Esophagus squamous epithelium (tissue), 5 donors: ENCODE data around the gene BAIAP2. TPM values are rescaled to one million over a fixed set of nuclear protein-coding genes. Genes with fewer than 3 reads are reported as not detected.

Experiments
- DNase-seq: peaks from one replicate; lab custom pipeline; 2025; lab: John Stamatoyannopoulos, UW
- H3K27ac ChIP-seq, 4 donors: fragments of 200-600 bp; sonication (generic); one replicate each; pipeline ENCODE4 v1.5.1; 2016 to 2019; ENCODE audit warnings: mild to moderate bottlenecking in 1 of 4
- H3K27me3 ChIP-seq, 4 donors: fragments of 200-600 bp; sonication (generic); 1 replicate in 3 of 4; 2 replicates in 1 of 4; pipeline versions ENCODE4 v1.5.1 to v1.6.0; 2017 to 2021; ENCODE audit warnings: antibody characterized with exemption in 1 of 4
- H3K36me3 ChIP-seq, 3 donors: fragments of 200-600 bp; sonication (generic); one replicate each; pipeline ENCODE4 v1.5.1; 2016 to 2019
- H3K4me1 ChIP-seq, 3 donors: fragments of 200-600 bp; sonication (generic); one replicate each; pipeline ENCODE4 v1.5.1; 2017 to 2019
- H3K4me3 ChIP-seq, 4 donors: fragments of 200-600 bp; sonication (generic); 1 replicate in 3 of 4; 2 replicates in 1 of 4; pipeline ENCODE4 v1.5.1; 2016 to 2019; ENCODE audit warnings: mild to moderate bottlenecking in 2 of 4, moderate library complexity in 1 of 4
- H3K9me3 ChIP-seq, 3 donors: fragments of 200-600 bp; sonication (generic); one replicate each; pipeline ENCODE4 v1.5.1; 2016 to 2019
- POLR2A ChIP-seq, 4 donors: fragments of 450-650 bp; IDR thresholded peaks; one replicate each; pipeline ENCODE4 v1.6.1; 2017; ENCODE audit warnings: antibody characterized with exemption in 4 of 4, mild to moderate bottlenecking in 4 of 4, moderate library complexity in 3 of 4
- WGBS, 2 donors: methylation state at CpG; one replicate each; pipeline ENCODE4 v1.1.5; 2018; 5-methylcytosine and 5-hydroxymethylcytosine counted together
- intact Hi-C: fragments of 100-400 bp; cut with DNase I; formaldehyde crosslinking; loops from one replicate; pipeline ENCODE4 v1.15.0; 2022
- total RNA-seq, 4 donors: library from RNA; depleted of rRNA; stranded (reverse); fragments of >200 nt; gene quantifications; one replicate each; pipeline ENCODE4 v1.1.0, GENCODE V29; 2016
- TF ChIP-seq, protein P1 (sequence below), 6 experiments: fragments of 450-650 bp in 4 of 6; fragments of 200-600 bp in 2 of 6; sonication (generic) in 2 of 6; IDR thresholded peaks; one replicate each; pipeline ENCODE4 v1.5.1; 2016 to 2019; ENCODE audit warnings: antibody characterized with exemption in 6 of 6, mild to moderate bottlenecking in 4 of 6, moderate library complexity in 4 of 6
- donor health status: DM: yes; HTN: yes; CAD: no.

BAIAP2 gene
- total RNA-seq, 4 donors from 2014 or later = 87.8 to 175 (median 105) TPM

DNA sequence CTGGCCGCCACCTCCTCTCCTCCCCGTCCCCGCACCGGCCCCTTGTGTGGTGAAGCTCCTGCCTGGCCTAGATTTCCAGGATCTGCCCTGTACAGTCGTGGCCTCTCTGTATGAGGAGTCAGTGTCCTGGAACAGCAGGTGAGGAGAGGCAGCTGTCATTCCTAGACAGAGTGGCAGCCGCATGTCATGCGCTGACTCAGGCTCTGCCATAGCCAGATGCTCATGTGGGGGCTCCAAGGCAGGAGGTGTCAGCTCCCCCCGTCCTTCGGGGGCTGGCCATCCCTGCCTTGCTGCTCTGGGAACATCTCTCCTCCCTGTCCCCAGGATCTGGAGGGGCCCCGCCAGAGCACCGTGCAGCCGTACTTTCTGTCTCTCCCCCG, 60.4 kb downstream of the BAIAP2 start:
- Histone ChIP-seq H3K27me3 (no peaks in the 10 kb centered on the region), H3K36me3 (peaks cover 6 to 28% (median 7%) of the 10 kb centered on the region in 3 donors), H3K4me1 (peaks cover 75 to 89% (median 77%) of the 10 kb centered on the region in 3 donors), H3K9me3 (no peaks in the 10 kb centered on the region), H3K4me3 (peak overlapping the region in 2 of 4 donors; percentile 1 to 41), H3K27ac (peak overlapping the region; percentile 89 to 93 (median 93))
- TF ChIP-seq, protein P1, sequence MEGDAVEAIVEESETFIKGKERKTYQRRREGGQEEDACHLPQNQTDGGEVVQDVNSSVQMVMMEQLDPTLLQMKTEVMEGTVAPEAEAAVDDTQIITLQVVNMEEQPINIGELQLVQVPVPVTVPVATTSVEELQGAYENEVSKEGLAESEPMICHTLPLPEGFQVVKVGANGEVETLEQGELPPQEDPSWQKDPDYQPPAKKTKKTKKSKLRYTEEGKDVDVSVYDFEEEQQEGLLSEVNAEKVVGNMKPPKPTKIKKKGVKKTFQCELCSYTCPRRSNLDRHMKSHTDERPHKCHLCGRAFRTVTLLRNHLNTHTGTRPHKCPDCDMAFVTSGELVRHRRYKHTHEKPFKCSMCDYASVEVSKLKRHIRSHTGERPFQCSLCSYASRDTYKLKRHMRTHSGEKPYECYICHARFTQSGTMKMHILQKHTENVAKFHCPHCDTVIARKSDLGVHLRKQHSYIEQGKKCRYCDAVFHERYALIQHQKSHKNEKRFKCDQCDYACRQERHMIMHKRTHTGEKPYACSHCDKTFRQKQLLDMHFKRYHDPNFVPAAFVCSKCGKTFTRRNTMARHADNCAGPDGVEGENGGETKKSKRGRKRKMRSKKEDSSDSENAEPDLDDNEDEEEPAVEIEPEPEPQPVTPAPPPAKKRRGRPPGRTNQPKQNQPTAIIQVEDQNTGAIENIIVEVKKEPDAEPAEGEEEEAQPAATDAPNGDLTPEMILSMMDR (IDR thresholded peaks at IDR 0.05) = no peak
- no peak for TF ChIP-seq POLR2A (IDR thresholded peaks at IDR 0.05)
- WGBS, 2 donors = 39 to 47% methylated on average over 6 of the region's 13 CpGs
- intact Hi-C loops = loop anchor here (10.0 kb wide), 1 partner anchor 71 kb away; no protein-coding TSS in a partner anchor
- DNase-seq = no peak

DNA sequence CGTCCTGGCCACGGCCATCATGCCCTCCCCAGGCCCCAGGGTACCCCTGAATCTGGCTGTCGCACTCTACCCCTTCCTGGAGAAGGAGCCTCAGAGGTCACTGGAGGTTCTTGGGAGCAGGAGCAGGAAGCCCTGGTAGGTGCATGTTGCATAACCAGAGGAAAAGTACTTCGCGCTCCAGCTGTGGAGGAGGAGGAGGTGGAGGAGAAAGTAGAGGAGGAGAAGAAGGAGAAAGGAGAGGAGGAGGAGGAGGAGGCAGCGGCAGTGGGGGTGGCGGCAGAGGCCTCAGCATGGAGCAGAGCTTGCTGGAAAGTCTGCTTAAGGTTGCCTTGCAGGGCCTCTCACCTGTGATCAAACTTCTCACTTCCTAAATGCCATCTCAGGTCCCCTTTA, 61.8 kb downstream of the BAIAP2 start:
- Histone ChIP-seq H3K4me3 (peak overlapping the region in 1 of 4 donors; percentile 13), H3K4me1 (peaks cover 64 to 84% (median 69%) of the 10 kb centered on the region in 3 donors), H3K27ac (peak overlapping the region; percentile 87 to 93 (median 91)), H3K27me3 (no peaks in the 10 kb centered on the region), H3K9me3 (no peaks in the 10 kb centered on the region), H3K36me3 (peaks cover 11 to 37% (median 13%) of the 10 kb centered on the region in 3 donors)
- TF ChIP-seq POLR2A (IDR thresholded peaks at IDR 0.05) = no peak
- TF ChIP-seq, protein P1 (IDR thresholded peaks at IDR 0.05) = no peak
- intact Hi-C loops = loop anchor here (10.0 kb wide), 1 partner anchor 72 kb away; no protein-coding TSS in a partner anchor
- no peak for DNase-seq
- 48 to 49% methylated on average over 4 of the region's 7 CpGs for WGBS, 2 donors

DNA sequence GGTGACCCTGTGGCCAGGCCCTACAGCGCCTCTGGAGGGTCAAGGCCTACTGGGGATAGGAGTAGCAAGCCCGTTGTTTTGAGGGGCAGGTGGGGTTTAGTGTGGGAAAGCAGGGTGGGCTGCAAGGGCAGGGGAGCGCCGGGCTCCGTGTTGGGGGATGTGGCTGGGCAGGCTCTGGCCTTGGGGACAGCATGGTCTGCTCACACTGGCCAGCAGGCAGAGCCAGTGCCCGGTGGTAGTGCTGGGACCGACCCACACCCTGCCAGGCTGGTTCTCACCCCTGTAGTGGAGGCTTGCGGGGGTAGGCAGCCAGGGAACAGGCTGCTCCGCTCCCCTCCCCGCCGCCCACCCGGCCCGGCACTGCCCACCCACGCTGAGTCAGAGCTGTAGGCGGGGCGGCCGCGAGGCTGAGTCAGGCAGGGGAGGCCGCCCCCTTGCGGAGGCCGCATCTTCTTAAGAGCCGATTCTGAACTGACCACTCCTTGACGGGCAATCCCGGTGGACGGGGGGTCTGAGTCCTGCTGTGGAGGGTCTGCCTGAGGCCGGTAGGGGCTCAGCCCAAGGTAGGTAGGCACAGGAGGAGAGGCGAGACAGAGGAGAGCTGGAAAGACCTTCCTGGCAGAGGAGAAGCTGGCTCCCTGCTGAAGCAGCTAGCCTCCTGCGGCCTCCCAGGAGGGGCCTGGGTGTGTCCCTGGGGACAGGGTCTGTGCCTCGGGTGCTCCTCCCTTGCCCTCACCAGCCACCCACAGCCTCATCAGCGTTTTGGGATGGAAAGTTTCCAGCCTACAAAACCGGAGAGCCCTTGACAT, 62.4 kb downstream of the BAIAP2 start:
- DNase-seq = no peak
- H3K27ac ChIP-seq = peak overlapping the region; percentile 87 to 93 (median 91)
- peak overlapping the region in 2 of 4 donors; percentile 13 to 47 for H3K4me3 ChIP-seq
- TF ChIP-seq, protein P1 (IDR thresholded peaks at IDR 0.05) = peak; percentile 54 to 75 (median 70)
- no peak for TF ChIP-seq POLR2A (IDR thresholded peaks at IDR 0.05)
- peaks cover 11 to 40% (median 13%) of the 10 kb centered on the region in 3 donors for H3K36me3 ChIP-seq
- H3K9me3 ChIP-seq = no peaks in the 10 kb centered on the region
- intact Hi-C loops = loop anchor here (10.0 kb wide), 1 partner anchor 73 kb away; no protein-coding TSS in a partner anchor
- whole genome bisulfite sequencing, 2 donors = 0% methylated on average over 1 of the region's 31 CpGs; no CpG with 5 or more reads in 1 of the 2 donors
- peaks cover 58 to 82% (median 63%) of the 10 kb centered on the region in 3 donors for H3K4me1 ChIP-seq
- no peaks in the 10 kb centered on the region for H3K27me3 ChIP-seq

DNA sequence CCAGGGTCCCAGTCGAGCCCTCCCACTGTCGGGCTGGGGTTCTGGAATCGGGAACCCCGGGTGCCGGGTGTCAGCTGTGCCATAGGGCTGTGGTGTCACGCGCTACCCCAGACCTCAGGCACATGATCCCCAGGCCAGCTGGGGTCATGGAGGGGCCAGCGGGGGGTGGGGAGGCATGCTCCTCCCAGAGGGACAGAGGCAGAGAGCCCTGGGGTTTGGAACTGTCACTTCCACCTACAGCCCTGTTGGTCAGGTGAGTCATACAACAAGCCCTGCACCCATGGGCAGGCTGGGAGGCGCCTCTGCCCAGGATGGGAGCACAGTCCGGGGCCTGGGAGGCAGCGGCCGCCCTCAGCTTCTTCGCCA, 63.0 kb downstream of the BAIAP2 start:
- intact Hi-C loops = loop anchor here (10.0 kb wide), 1 partner anchor 73 kb away; no protein-coding TSS in a partner anchor
- Histone ChIP-seq H3K27ac (peak overlapping the region; percentile 87 to 93 (median 91)), H3K27me3 (no peaks in the 10 kb centered on the region), H3K4me3 (peak overlapping the region in 2 of 4 donors; percentile 13 to 47), H3K4me1 (peaks cover 52 to 77% (median 57%) of the 10 kb centered on the region in 3 donors), H3K9me3 (no peaks in the 10 kb centered on the region), H3K36me3 (peaks cover 11 to 46% (median 13%) of the 10 kb centered on the region in 3 donors)
- TF ChIP-seq, protein P1 (IDR thresholded peaks at IDR 0.05) = no peak
- no peak for TF ChIP-seq POLR2A (IDR thresholded peaks at IDR 0.05)
- 80 to 81% methylated on average over 1 to 6 of the region's 13 CpGs for WGBS, 2 donors
- no peak for DNase-seq

DNA sequence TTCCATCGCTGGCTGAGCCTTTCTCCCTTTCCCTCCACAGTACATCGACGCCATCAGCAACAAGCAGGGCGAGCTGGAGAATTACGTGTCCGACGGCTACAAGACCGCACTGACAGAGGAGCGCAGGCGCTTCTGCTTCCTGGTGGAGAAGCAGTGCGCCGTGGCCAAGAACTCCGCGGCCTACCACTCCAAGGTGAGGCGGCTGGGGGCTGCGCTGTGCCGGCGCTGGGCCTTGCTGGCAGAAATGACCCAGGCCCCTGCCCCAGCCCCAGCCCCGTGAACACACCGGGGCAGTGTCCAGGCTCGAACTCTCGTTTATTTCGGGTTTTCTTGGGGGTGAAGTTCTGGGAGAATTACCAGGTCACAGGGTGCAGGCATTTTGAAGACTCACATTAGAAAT, 64.9 kb downstream of the BAIAP2 start:
- Histone ChIP-seq H3K4me1 (peaks cover 34 to 57% (median 38%) of the 10 kb centered on the region in 3 donors), H3K27ac (no peak overlapping the region), H3K9me3 (no peaks in the 10 kb centered on the region), H3K27me3 (no peaks in the 10 kb centered on the region), H3K4me3 (no peak overlapping the region), H3K36me3 (peaks cover 18 to 66% (median 25%) of the 10 kb centered on the region in 3 donors)
- no peak for DNase-seq
- 93 to 100% methylated on average over 1 to 12 of the region's 23 CpGs for WGBS, 2 donors
- TF ChIP-seq, protein P1 (IDR thresholded peaks at IDR 0.05) = no peak
- TF ChIP-seq POLR2A (IDR thresholded peaks at IDR 0.05) = no peak
- intact Hi-C loops = loop anchor here (10.0 kb wide), 2 partner anchors 75 to 105 kb away; partner anchors contain the start of gene CHMP6
